DMS153 (cell line): ENCODE results near the gene PTGFRN.
"Not testable (repeated sequence)": the region's sequence is repeated elsewhere in the genome, so short reads cannot be mapped to it uniquely, and the experiment has no call there.

ENCODE experiments used
- DNase-seq: peaks from one replicate; lab custom pipeline; 2025; lab: John Stamatoyannopoulos, UW

Gene PTGFRN

DNA sequence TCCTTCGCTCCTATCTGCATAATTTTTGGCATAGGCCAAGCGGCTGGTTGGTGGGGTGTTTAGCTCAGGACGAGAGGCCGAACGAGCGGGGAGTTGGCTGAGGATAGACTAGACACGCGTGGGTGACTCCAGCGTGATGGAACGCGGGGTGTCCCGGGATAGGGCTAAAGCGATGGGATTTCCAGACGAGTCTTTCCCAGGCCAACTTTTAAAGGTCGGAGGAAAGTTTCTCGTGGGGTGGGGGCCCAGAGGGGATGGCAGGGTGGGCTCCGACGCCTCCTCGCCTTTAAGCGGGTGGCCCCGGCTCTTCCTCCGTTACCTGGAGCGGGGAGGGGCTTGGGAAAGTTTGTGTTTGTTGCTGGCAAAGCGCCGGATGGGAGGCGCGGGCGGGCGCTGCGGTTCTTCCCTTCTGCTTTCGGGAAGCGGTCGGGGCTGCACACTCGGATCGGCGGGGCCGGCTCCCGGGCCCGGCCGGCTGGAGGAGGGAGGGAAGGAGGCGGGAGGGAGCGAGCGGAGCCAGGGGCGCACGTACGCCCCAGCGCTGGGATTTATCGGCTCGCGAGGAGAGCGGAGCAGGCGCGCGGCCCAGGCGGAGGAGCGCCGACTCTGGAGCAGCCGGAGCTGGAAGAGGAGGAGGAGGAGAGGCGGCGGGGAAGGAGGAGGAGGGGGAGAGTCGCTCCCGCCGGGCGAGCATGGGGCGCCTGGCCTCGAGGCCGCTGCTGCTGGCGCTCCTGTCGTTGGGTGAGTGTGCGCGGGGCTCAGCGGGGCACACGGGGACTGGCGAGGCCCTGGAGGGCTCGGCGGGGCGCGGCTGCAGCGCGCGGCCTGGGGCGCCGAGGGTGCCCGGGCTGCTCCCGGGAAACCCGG lies at the start of gene PTGFRN:
PTGFRN (plus strand) TSS at position 405 of the 867 bp plus-strand sequence; CDS start at position 693, 288 bp downstream.
- DNase-seq, result peak; percentile 31

- not testable (repeated sequence) for DNase-seq
Observed at GRCh38 chr1:116860167-116860566, 49.5 kb upstream of the PTGFRN start.

DNA sequence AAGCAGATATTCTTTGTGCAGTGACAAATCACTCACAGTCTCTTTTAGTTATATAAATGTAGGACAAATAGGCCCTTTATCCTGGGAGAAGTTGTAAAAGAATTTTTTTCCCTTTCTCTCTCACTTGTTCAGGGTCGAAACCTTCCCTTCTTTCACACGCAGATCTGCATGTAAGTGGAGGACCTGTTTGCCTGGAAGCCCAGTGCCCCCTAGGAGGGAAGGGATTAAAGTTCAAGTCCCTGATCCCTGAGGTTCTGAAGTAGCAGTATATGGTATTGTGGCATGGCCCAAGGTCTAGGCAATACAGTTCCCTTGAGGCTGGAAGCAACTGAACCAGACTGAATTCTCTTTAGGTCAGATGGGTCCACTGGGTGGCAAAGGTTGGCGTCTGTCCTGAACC lies 48.6 kb upstream of the PTGFRN start:
- DNase-seq, result no peak

DNA sequence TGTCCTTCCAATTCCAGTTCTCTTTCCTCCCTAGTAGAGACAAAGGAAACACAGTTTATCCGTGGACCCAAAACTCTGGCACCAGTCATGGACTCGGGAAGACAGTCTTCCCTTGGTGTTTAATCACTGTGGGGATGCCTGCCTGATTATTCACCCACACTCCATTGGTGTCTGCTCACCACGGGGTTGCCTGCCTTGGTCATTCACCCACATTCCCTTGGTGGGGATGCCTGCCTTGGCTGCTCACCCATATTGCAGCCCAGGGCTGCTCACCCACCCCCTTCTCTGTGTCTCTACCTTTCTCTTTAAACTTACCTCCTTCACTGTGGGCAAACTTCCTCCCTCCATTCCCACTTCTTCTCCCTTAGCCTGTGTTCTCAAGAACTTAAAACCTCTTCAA lies 46.7 kb upstream of the PTGFRN start:
- DNase-seq, result not testable (repeated sequence)

DNA sequence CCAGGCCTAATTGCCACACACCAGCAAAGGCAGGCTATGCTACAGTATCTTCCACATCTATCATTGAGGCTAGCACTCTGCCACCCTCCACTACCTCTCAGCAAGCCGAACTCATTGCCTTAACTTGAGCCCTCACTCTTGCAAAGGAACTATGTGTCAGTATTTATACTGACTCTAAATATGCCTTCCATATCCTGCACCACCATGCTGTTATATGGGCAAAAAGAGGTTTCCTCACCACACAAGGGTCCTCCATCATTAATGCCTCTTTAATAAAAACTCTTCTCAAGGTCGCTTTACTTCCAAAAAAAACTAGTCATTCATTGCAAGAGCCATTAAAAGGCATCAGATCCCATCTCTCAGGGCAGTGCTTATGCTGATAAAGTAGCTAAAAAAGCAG lies 43.2 kb upstream of the PTGFRN start:
- DNase-seq, result not testable (repeated sequence)

- DNase-seq, result no peak
Observed at GRCh38 chr1:116868385-116868784, 41.3 kb upstream of the PTGFRN start.

DNA sequence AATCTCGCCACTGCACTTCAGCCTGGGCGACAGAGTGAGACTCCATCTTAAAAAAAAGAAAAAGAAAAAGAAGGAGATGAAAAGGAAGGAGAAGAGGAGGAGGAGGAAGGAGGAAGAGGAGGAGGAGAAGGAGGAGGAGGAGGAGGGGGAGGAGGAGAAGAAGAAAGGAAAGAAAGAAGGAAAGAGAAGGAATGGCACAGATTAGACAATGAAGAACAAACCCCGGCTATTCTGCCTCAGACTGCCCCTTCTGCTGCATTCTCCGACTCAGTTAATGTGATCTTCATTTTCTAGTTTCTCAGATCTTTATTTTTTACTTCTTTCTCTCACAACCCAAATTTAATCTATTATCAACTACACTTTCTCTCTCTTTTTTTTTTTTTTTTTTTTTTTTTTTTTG lies 40.1 kb upstream of the PTGFRN start:
- DNase-seq, result no peak

DNA sequence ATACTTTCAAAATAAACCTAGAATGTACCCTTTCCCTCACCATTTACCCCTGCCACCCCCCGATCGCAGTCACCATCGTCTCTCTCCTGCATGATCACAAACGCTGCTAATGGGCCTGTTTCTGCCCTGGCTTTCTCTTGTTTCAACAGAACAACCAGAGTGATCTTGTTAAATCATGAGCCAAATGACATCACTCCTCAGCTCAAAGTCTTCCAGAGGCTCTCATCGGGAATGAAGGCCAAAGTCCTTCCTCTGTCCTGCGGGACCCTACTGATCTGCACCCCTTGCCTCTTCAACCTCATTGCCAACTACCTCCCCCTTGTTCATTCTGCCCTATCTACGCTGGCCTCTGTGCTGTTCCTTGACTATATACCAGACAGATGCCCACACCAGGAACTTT lies 39.4 kb upstream of the PTGFRN start:
- DNase-seq, result no peak

DNA sequence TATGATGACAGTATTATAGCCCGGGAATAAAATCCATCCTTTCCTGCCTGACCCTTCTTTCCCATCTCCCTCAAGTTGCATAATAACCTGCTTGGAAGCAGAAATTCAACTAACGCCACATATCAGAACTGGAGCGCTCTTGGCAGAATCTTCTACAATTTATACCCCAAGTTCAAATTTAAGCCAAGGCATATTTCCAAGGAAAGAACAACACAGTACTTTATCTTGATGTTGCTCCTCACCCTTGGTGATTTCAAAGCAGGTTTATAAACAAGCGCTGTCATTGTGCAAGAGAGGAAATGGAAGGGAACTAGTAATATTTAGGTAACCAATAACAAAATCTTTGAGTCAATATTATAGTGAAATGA lies 38.0 kb upstream of the PTGFRN start:
- DNase-seq, result no peak

GRCh38 chr1:116873680-116874271 lies 35.9 kb upstream of the PTGFRN start:
- no peak for DNase-seq

- no peak for DNase-seq
Observed at GRCh38 chr1:116874733-116875249, 34.9 kb upstream of the PTGFRN start.

- no peak for DNase-seq
Observed at GRCh38 chr1:116875391-116875790, 34.3 kb upstream of the PTGFRN start.

DNA sequence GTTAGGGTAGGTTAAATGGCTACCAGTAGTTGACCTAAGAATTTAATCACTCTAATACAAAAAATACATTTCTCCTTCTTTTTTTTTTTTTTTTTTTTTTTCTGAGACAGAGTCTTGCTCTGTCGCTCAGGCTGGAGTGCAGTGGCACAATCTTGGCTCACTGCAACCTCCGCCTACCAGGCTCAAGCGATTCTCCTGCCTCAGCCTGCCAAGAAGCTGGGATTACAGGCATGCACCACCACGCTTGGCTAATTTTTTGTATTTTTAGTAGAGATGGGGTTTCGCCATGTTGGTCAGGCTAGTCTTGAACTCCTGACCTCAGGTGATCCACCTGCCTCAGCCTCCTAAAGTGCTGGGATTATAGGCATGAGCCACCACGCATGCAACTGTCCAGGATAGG lies 33.8 kb upstream of the PTGFRN start:
- not testable (repeated sequence) for DNase-seq

DNA sequence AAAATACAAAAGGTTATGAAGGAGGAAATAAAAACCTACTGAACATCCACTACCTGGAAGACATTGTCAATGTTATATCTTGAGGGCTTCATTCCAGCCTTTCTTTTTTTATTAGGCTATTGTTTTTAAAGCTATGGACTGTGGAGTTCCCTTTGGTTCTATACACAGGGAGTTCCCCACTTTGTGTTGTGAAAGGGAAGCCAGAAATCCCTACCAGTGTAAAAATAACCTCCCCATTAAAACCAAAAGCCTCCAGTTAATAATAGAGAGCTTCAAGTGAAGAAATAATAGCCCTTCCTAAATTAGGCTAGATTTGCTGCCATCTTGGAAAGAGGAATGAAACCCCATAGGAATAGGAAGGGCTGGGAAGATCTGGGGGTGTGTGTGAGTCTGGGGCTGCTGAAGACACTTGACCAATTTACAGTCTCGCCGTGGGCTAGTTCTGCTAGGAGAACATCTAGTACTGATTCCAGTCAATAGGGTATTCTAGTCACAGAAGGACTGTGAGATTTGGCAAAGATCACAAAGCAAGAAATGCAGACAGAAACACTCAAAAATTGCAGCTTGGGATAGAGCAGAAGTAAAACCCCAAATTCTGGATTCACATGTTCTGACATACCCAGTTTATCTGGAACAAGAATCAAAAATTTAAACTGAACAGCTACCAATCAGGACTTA lies 32.4 kb upstream of the PTGFRN start:
- no peak for DNase-seq

GRCh38 chr1:116878804-116879477 lies 30.8 kb upstream of the PTGFRN start:
- peak; percentile 93 for DNase-seq

- no peak for DNase-seq
Observed at GRCh38 chr1:116879478-116880133, 30.1 kb upstream of the PTGFRN start.

DNA sequence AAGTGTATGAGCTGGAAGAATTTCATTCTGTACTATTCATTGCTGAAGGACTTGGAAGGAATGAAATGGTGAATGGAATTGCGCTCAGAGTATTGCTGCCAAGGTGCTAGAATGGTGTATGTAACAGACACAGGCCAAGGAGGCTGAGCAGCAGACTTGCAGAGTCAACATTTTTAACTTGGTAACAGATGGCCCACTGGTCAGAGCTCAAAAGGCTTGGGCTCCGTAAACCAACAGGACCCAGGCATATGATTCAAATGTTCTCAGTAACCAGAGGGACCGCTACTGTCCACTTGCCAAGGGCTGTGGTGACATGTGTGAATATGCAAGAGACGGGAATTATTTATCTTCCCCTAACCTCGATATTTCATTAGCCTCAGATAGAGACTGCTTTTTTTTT lies 28.8 kb upstream of the PTGFRN start:
- no peak for DNase-seq

GRCh38 chr1:116881879-116882520 lies 27.7 kb upstream of the PTGFRN start:
- DNase-seq, result peak; percentile 47

- no peak for DNase-seq
Observed at GRCh38 chr1:116882866-116883265, 26.9 kb upstream of the PTGFRN start.

DNA sequence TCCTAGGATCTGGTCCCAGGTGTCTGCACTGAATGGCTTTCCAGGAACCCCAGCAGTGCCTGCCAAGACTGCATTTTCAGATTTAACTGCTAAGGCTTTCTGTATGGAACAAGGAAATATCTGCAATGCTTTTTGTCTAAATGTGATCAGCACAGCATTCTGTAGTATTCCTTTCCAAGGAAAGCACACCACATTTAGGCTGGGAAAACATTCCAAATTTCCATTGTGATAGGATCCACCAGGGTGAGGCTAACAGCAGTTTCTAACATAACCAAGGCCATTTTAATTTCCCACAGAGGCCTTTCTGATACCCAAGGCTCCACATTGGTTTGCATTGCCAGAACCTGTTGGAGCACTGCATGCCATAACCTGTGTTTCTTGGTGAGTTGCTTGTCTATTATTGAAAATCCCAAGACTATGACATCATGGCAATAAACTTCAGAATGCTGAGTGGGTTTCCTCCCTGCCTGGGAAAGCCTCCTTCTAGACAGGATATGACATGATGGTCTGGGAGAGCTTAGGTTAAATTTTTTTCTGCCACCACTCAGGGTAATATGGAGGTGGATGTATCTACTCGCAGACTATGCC lies 23.3 kb upstream of the PTGFRN start:
- DNase-seq, result no peak

- no peak for DNase-seq
Observed at GRCh38 chr1:116887212-116887611, 22.5 kb upstream of the PTGFRN start.
